SK-N-SH (cell line): ENCODE measurements around the gene FRMPD1. TPM values are rescaled to one million over a fixed set of nuclear protein-coding genes. Genes with fewer than 3 reads are reported as not detected.

ENCODE experiments used
- CTCF ChIA-PET: fragments of 300-600, 350-600 bp; formaldehyde crosslinking; extraction: SDS; loops from one replicate; lab custom pipeline; 2021; lab: Yijun Ruan, JAX
- POLR2A ChIA-PET: fragments of 350-600 bp; sonication (Branson Sonifier 250); formaldehyde crosslinking; extraction: SDS; loops from one replicate; lab custom pipeline; 2020; ENCODE audit warnings: antibody characterized with exemption, inconsistent platforms; lab: Yijun Ruan, JAX
- DNase-seq: peaks from one replicate; pipeline ENCODE4 v3.0.0; 2012
- H2AFZ ChIP-seq: fragments of 200-600 bp; sonication (generic); 2 replicates; pipeline ENCODE4 v1.8.1; 2016; ENCODE audit warnings: antibody characterized with exemption, mild to moderate bottlenecking, low read depth
- H3F3A ChIP-seq: fragments of 200-600 bp; sonication (generic); replicated peaks from 2 replicates; pipeline ENCODE3; 2016; ENCODE audit warnings: antibody characterized with exemption, mild to moderate bottlenecking; ENCODE audit not compliant: insufficient read depth
- H3K27ac ChIP-seq, 2 experiments: fragments of 200-500 bp in 1 of 2; fragments of 200-600 bp in 1 of 2; sonication (Bioruptor generic) in 1 of 2; sonication (generic), shearing (Covaris generic) in 1 of 2; 2 replicates each; pipeline versions ENCODE4 v1.5.1 to v1.6.1; 2014 to 2016; ENCODE audit warnings: low read depth in 2 of 2, inconsistent platforms in 1 of 2, low read length in 1 of 2, mild to moderate bottlenecking in 1 of 2, mixed read lengths in 1 of 2
- H3K27me3 ChIP-seq: fragments of 200-600 bp; sonication (generic), shearing (Covaris generic); 2 replicates; pipeline ENCODE4 v1.6.1; 2016; ENCODE audit warnings: mixed run types; ENCODE audit not compliant: insufficient read depth
- H3K36me3 ChIP-seq, 2 experiments: fragments of 200-500 bp in 1 of 2; fragments of 200-600 bp in 1 of 2; sonication (Bioruptor generic) in 1 of 2; sonication (generic) in 1 of 2; replicated peaks in 1 of 2; 2 replicates each; pipeline versions ENCODE3 to v1.5.1; 2014 to 2016; ENCODE audit warnings: low read length in 1 of 2, mild to moderate bottlenecking in 1 of 2; ENCODE audit not compliant: insufficient read depth in 2 of 2, control insufficient read depth in 1 of 2
- H3K4me1 ChIP-seq, 2 experiments: fragments of 200-500 bp in 1 of 2; fragments of 200-600 bp in 1 of 2; sonication (Bioruptor generic) in 1 of 2; sonication (generic), shearing (Covaris generic) in 1 of 2; 2 replicates each; pipeline versions ENCODE4 v1.5.1 to v1.6.1; 2014 to 2016; ENCODE audit warnings: low read depth in 1 of 2, low read length in 1 of 2, mixed run types in 1 of 2; ENCODE audit not compliant: insufficient read depth in 2 of 2, control insufficient read depth in 1 of 2
- H3K4me2 ChIP-seq: fragments of 200-600 bp; sonication (generic), shearing (Covaris generic); 2 replicates; pipeline ENCODE4 v1.6.1; 2017; ENCODE audit warnings: mixed run types
- H3K4me3 ChIP-seq, 2 experiments: fragments of 200-500 bp in 1 of 2; fragments of 200-600 bp in 1 of 2; sonication (Bioruptor generic) in 1 of 2; sonication (generic), shearing (Covaris generic) in 1 of 2; 2 replicates each; pipeline versions ENCODE4 v1.5.1 to v1.8.1; 2014 to 2016; ENCODE audit warnings: low read depth in 2 of 2, inconsistent platforms in 1 of 2, low read length in 1 of 2, mild to moderate bottlenecking in 1 of 2, mixed read lengths in 1 of 2, moderate library complexity in 1 of 2
- H3K79me2 ChIP-seq: fragments of 200-600 bp; sonication (generic); 2 replicates; pipeline ENCODE4 v1.8.1; 2017; ENCODE audit warnings: mild to moderate bottlenecking; ENCODE audit not compliant: insufficient read depth
- H3K9ac ChIP-seq: fragments of 200-600 bp; sonication (generic); 2 replicates; pipeline ENCODE4 v1.6.1; 2017; ENCODE audit warnings: mixed run types
- H3K9me2 ChIP-seq: fragments of 200-600 bp; sonication (generic); 2 replicates; pipeline ENCODE4 v1.6.1; 2017; ENCODE audit warnings: mixed run types
- H3K9me3 ChIP-seq: fragments of 200-600 bp; sonication (generic); 2 replicates; pipeline ENCODE4 v1.6.1; 2017; ENCODE audit warnings: mixed run types, mild to moderate bottlenecking, moderate library complexity
- H4K20me1 ChIP-seq: fragments of 200-600 bp; sonication (generic); 2 replicates; pipeline ENCODE4 v1.6.1; 2017; ENCODE audit warnings: mild to moderate bottlenecking, mixed run types; ENCODE audit not compliant: insufficient read depth
- ELF1 ChIP-seq: IDR thresholded peaks from 2 replicates; pipeline ENCODE4 v1.4.0; 2012
- FOSL2 ChIP-seq: IDR thresholded peaks from 2 replicates; pipeline ENCODE4 v1.4.0; 2012; ENCODE audit warnings: low read depth, mild to moderate bottlenecking, moderate library complexity, borderline replicate concordance
- FOXJ3 ChIP-seq: sonication (generic); formaldehyde crosslinking; IDR thresholded peaks from 2 replicates; pipeline ENCODE4 v1.5.1; 2020; ENCODE audit warnings: mild to moderate bottlenecking, missing genetic modification reagents
- GATA2 ChIP-seq: sonication (generic); formaldehyde crosslinking; IDR thresholded peaks from 2 replicates; pipeline ENCODE4 v1.5.0; 2020; ENCODE audit warnings: mild to moderate bottlenecking, missing genetic modification reagents
- JUND ChIP-seq: IDR thresholded peaks from 2 replicates; pipeline ENCODE4 v1.4.0; 2012
- MEF2A ChIP-seq: IDR thresholded peaks from 2 replicates; pipeline ENCODE4 v1.4.0; 2012; ENCODE audit warnings: low read depth, borderline replicate concordance
- NFIC ChIP-seq: IDR thresholded peaks from 2 replicates; pipeline ENCODE4 v1.4.0; 2012; ENCODE audit warnings: borderline replicate concordance
- NRF1 ChIP-seq: IDR thresholded peaks from 2 replicates; pipeline ENCODE4 v1.6.1; 2012; ENCODE audit warnings: low read depth, mild to moderate bottlenecking, low read length
- POLR2AphosphoS5 ChIP-seq: IDR thresholded peaks from 2 replicates; pipeline ENCODE4 v1.6.1; 2012; ENCODE audit warnings: low read depth, low read length
- RCOR1 ChIP-seq: fragments of 150-350 bp; IDR thresholded peaks from 2 replicates; pipeline ENCODE4 v1.6.1; 2017; ENCODE audit warnings: antibody characterized with exemption, low read length
- RFX5 ChIP-seq: IDR thresholded peaks from 2 replicates; pipeline ENCODE4 v1.6.1; 2012; ENCODE audit warnings: mild to moderate bottlenecking, improper control_type of control experiment, low read length
- RXRA ChIP-seq: IDR thresholded peaks from 2 replicates; pipeline ENCODE4 v1.4.0; 2012; ENCODE audit warnings: low read depth, mild to moderate bottlenecking, borderline replicate concordance
- SIN3A ChIP-seq: IDR thresholded peaks from 2 replicates; pipeline ENCODE4 v1.6.1; 2012; ENCODE audit warnings: low read depth, mild to moderate bottlenecking, low read length, moderate library complexity, borderline replicate concordance
- TAF1 ChIP-seq: IDR thresholded peaks from 2 replicates; pipeline ENCODE4 v1.6.1; 2012; ENCODE audit warnings: low read depth, mild to moderate bottlenecking, low read length, moderate library complexity, borderline replicate concordance
- TCF12 ChIP-seq: IDR thresholded peaks from 2 replicates; pipeline ENCODE4 v1.4.0; 2012
- TEAD4 ChIP-seq: IDR thresholded peaks from 2 replicates; pipeline ENCODE4 v1.4.0; 2012; ENCODE audit warnings: mild to moderate bottlenecking, borderline replicate concordance; ENCODE audit not compliant: insufficient read depth
- WGBS: methylation state at CpG from one replicate; pipeline ENCODE4 v1.1.6; 2017; ENCODE audit warnings: low lambda C conversion rate; 5-methylcytosine and 5-hydroxymethylcytosine counted together
- polyA plus RNA-seq, 3 experiments: library from polyadenylated mRNA; depleted of rRNA; stranded (reverse); fragments of >200 nt; gene quantifications; 2 replicates each; pipeline ENCODE4 v1.2.3, GENCODE V29; 2012
- TF ChIP-seq, protein P1 (sequence below): IDR thresholded peaks from 2 replicates; pipeline ENCODE4 v1.4.0; 2012; ENCODE audit warnings: low read depth
- TF ChIP-seq, protein P2 (sequence below): fragments of 200-600 bp; sonication (generic); IDR thresholded peaks from 2 replicates; pipeline ENCODE4 v1.6.1; 2017; ENCODE audit warnings: antibody characterized with exemption, mild to moderate bottlenecking, moderate library complexity
- TF ChIP-seq, protein P3 (sequence below): IDR thresholded peaks from 2 replicates; pipeline ENCODE4 v1.4.0; 2012; ENCODE audit warnings: low read depth, borderline replicate concordance
- TF ChIP-seq, protein P4 (sequence below): fragments of 150-350 bp; IDR thresholded peaks from 2 replicates; pipeline ENCODE4 v1.6.1; 2016; ENCODE audit warnings: mild to moderate bottlenecking, low read depth, low read length

FRMPD1 gene
- polyA plus RNA-seq, 1 of the 3 experiments (the other 2 are of a cell fraction), result not detected

DNA sequence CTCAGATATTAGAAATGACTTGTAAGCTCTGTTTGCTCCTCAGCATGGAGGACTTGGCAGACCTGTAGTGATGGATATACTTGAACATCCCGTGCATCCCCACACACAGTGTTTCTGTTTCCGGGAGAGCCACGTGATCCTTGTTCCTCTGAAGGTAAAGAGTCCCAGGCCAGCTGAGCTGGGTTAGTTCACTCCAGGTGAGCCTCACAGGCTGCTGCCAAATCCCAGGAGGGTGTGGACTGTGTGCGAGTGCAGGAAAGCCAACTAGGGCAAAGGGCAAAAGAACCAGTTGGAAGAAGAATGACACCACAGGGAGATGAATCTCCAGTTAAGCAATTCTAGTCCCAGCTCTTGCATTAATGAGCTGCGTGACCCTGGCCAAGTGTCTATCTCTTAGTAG lies 47.9 kb upstream of the FRMPD1 start:
- TF ChIP-seq MEF2A (no peak), TAF1 (no peak), FOXJ3 (CRISPR knock-in tag) (no peak), ELF1 (no peak), SIN3A (no peak), POLR2AphosphoS5 (no peak), TCF12 (no peak), NRF1 (no peak), FOSL2 (no peak), NFIC (no peak), RXRA (no peak), GATA2 (CRISPR knock-in tag) (no peak), RCOR1 (no peak), TEAD4 (no peak), RFX5 (no peak), JUND (no peak)
- TF ChIP-seq, protein P1, sequence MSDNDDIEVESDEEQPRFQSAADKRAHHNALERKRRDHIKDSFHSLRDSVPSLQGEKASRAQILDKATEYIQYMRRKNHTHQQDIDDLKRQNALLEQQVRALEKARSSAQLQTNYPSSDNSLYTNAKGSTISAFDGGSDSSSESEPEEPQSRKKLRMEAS, result no peak
- TF ChIP-seq, protein P2, sequence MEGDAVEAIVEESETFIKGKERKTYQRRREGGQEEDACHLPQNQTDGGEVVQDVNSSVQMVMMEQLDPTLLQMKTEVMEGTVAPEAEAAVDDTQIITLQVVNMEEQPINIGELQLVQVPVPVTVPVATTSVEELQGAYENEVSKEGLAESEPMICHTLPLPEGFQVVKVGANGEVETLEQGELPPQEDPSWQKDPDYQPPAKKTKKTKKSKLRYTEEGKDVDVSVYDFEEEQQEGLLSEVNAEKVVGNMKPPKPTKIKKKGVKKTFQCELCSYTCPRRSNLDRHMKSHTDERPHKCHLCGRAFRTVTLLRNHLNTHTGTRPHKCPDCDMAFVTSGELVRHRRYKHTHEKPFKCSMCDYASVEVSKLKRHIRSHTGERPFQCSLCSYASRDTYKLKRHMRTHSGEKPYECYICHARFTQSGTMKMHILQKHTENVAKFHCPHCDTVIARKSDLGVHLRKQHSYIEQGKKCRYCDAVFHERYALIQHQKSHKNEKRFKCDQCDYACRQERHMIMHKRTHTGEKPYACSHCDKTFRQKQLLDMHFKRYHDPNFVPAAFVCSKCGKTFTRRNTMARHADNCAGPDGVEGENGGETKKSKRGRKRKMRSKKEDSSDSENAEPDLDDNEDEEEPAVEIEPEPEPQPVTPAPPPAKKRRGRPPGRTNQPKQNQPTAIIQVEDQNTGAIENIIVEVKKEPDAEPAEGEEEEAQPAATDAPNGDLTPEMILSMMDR, result no peak
- TF ChIP-seq, protein P3, sequence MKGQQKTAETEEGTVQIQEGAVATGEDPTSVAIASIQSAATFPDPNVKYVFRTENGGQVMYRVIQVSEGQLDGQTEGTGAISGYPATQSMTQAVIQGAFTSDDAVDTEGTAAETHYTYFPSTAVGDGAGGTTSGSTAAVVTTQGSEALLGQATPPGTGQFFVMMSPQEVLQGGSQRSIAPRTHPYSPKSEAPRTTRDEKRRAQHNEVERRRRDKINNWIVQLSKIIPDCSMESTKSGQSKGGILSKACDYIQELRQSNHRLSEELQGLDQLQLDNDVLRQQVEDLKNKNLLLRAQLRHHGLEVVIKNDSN, result no peak
- TF ChIP-seq, protein P4, sequence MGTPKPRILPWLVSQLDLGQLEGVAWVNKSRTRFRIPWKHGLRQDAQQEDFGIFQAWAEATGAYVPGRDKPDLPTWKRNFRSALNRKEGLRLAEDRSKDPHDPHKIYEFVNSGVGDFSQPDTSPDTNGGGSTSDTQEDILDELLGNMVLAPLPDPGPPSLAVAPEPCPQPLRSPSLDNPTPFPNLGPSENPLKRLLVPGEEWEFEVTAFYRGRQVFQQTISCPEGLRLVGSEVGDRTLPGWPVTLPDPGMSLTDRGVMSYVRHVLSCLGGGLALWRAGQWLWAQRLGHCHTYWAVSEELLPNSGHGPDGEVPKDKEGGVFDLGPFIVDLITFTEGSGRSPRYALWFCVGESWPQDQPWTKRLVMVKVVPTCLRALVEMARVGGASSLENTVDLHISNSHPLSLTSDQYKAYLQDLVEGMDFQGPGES, result no peak
- CTCF ChIA-PET, result interaction anchor here (0.9 to 1.5 kb wide), 2 partner anchors 9 to 21 kb away, joined by 3 read pairs; no protein-coding TSS in a partner anchor
- Histone ChIP-seq H3K27me3 (peaks cover 24% of the 10 kb centered on the region; the same call in 1 of the 2 replicates), H3K4me3 (no peak overlapping the region), H3K9me3 (no peaks in the 10 kb centered on the region), H3K27ac (no peak overlapping the region), H3K9ac (no peak overlapping the region), H3F3A (no peaks in the 10 kb centered on the region), H3K79me2 (no peaks in the 10 kb centered on the region), H3K4me1 (peaks cover 0 to 3% of the 10 kb centered on the region in 2 experiments; a peak in 1 of 4 replicates), H3K4me2 (no peak overlapping the region), H3K9me2 (no peaks in the 10 kb centered on the region), H2AFZ (no peak overlapping the region), H4K20me1 (no peaks in the 10 kb centered on the region), H3K36me3 (no peaks in the 10 kb centered on the region)
- POLR2A ChIA-PET, result no interaction called here
- no peak for DNase-seq
- WGBS, result 49% methylated on average over 5 of the region's 5 CpGs
